ENCODE results near the gene CRADD. TPM values are rescaled to one million over a fixed set of nuclear protein-coding genes. Genes with fewer than 3 reads are reported as not detected.

The CRADD gene
- total RNA-seq, 1 donor from 2014 or later = 18.8 TPM

DNA sequence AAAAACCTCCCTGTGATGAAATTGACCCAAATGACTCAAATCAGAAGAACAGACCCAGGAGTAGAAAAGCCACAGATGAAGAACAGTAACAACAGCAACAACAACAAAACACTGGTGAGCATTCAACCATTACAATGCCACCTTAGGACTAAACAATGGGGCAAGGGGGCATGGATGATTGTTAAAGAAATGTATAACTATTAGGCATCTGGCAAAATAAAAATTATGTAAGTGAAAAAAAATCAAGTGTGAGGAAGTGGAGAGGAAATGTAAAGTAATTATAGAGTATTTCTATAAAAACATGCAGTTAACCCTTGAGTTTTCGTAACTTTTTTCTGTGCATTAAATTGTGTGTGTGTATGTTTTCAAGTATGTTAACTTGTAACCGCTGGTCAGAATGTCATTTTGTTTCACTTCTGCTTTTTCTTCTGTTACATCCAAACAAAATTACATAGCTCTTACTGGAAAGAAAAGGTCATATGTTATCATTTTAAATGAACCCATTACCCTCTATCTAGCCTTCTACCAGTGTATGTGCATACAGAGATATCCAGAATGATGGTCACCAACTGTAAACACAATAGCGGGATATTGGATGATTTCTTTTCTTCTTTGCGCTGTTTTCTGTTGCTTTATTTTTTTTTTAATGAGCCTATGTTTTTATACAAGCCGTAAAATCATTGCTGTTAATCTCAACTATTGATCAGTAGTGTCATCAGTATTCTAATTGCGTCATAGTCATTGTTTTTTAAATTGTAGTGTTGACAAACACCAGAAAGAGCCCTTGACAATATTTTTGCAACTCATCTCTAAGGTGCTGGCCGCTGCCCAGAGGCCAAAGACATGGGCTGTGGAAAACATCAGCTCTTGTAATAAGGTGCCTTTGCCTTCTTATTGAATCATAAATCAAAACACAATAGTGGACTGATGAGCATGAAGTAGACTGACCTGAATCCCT lies 170.6 kb downstream of the CRADD start:
- TF ChIP-seq, protein P1, sequence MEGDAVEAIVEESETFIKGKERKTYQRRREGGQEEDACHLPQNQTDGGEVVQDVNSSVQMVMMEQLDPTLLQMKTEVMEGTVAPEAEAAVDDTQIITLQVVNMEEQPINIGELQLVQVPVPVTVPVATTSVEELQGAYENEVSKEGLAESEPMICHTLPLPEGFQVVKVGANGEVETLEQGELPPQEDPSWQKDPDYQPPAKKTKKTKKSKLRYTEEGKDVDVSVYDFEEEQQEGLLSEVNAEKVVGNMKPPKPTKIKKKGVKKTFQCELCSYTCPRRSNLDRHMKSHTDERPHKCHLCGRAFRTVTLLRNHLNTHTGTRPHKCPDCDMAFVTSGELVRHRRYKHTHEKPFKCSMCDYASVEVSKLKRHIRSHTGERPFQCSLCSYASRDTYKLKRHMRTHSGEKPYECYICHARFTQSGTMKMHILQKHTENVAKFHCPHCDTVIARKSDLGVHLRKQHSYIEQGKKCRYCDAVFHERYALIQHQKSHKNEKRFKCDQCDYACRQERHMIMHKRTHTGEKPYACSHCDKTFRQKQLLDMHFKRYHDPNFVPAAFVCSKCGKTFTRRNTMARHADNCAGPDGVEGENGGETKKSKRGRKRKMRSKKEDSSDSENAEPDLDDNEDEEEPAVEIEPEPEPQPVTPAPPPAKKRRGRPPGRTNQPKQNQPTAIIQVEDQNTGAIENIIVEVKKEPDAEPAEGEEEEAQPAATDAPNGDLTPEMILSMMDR (IDR thresholded peaks at IDR 0.05; ENCODE audit: partially characterized antibody, unreplicated experiment) = no peak
- Mint-ChIP-seq H3K27ac (ENCODE audit: unreplicated experiment) (no peak overlapping the region), H3K4me1 (ENCODE audit: low read depth, unreplicated experiment) (peaks cover 15% of the 10 kb centered on the region), H3K27me3 (ENCODE audit: unreplicated experiment) (peaks cover 4% of the 10 kb centered on the region), H3K36me3 (ENCODE audit: unreplicated experiment) (peaks cover 10% of the 10 kb centered on the region), H3K4me3 (ENCODE audit: unreplicated experiment) (no peak overlapping the region), H3K9me3 (ENCODE audit: unreplicated experiment) (no peaks in the 10 kb centered on the region)
- DNase-seq = no peak

DNA sequence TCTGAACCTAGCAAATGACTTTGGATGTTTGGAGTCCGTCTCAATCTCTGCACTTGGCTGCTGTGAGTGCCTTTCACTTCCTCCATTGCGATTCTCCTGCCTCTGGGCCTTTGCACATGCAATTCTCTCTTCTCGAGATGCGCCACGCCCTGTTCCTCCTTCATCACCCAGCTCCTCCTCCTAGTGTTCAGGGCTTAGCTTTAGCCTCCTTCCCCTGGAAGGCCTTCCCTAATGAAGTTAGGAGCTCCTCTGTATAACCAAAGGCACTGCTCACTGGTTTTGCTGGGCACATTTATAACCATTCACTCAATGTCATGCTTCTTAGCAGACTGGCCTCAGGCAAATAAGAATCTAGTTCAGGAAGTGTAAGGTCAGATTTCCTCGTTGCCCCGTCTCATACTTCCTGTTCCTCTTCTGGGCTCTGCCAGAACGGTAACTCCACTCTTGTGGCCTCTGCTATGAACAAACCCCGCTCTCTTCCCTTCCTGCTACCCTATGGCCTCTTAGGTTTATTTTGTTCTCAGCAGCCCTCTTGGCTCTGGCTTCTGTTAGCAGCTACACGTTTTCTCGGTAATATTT lies 171.4 kb downstream of the CRADD start:
- H3K9me3 Mint-ChIP-seq (ENCODE audit: unreplicated experiment) = no peaks in the 10 kb centered on the region
- peaks cover 20% of the 10 kb centered on the region for H3K4me1 Mint-ChIP-seq (ENCODE audit: low read depth, unreplicated experiment)
- DNase-seq = no peak
- peaks cover 10% of the 10 kb centered on the region for H3K36me3 Mint-ChIP-seq (ENCODE audit: unreplicated experiment)
- TF ChIP-seq, protein P1 (IDR thresholded peaks at IDR 0.05; ENCODE audit: partially characterized antibody, unreplicated experiment) = no peak
- H3K4me3 Mint-ChIP-seq (ENCODE audit: unreplicated experiment) = no peak overlapping the region
- no peak overlapping the region for H3K27ac Mint-ChIP-seq (ENCODE audit: unreplicated experiment)
- H3K27me3 Mint-ChIP-seq (ENCODE audit: unreplicated experiment) = peaks cover 4% of the 10 kb centered on the region

DNA sequence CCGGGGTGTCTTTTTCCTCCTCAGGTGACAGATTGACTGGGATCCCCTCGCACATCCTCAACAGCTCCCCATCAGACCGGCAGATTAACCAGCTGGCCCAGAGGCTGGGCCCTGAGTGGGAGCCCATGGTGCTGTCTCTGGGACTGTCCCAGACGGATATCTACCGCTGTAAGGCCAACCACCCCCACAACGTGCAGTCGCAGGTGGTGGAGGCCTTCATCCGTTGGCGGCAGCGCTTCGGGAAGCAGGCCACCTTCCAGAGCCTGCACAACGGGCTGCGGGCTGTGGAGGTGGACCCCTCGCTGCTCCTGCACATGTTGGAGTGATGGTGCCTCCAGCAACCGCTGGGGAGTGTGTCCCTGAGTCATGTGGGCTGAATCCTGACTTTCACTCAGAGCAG lies 172.8 kb downstream of the CRADD start:
- TF ChIP-seq, protein P1 (IDR thresholded peaks at IDR 0.05; ENCODE audit: partially characterized antibody, unreplicated experiment) = no peak
- Mint-ChIP-seq H3K9me3 (ENCODE audit: unreplicated experiment) (peaks cover 1% of the 10 kb centered on the region), H3K4me1 (ENCODE audit: low read depth, unreplicated experiment) (peaks cover 19% of the 10 kb centered on the region), H3K36me3 (ENCODE audit: unreplicated experiment) (peaks cover 6% of the 10 kb centered on the region), H3K27ac (ENCODE audit: unreplicated experiment) (no peak overlapping the region), H3K27me3 (ENCODE audit: unreplicated experiment) (no peaks in the 10 kb centered on the region), H3K4me3 (ENCODE audit: unreplicated experiment) (no peak overlapping the region)
- no peak for DNase-seq

DNA sequence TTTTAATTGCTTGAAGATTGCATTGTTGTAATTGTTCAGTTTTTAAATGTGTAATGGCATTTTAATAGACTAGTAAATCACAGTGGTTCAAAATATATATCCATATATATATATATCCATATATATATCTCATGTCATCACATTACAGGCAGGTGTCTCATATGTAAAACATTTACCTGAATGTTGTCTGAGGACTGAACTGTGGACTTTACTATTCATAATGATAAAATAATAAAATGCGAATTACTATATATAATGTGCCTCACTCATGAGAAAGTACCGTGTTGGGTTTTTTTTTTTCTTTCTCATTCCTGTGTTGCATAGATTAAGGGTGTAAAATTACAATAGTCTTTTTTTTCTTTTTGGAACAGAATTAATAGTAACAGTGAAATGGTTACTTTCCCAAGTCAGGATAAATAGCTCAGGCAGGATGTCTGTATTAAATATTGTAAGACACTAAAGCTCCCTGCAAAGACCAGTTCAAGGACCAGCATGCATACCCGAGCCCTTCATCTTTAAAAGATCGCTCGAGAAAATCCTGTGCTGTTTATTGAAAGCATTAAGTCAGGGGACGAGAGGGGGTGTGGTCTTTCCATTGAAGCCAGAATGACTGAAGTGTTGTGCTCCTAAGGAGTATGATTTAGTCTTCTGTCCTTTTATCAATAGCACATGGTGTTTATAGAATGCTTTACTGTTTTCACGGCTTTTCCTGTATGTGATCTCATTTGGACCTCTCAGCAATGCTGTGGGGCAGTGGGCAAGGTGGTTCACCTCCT lies 173.5 kb downstream of the CRADD start:
- Mint-ChIP-seq H3K4me1 (ENCODE audit: low read depth, unreplicated experiment) (peaks cover 19% of the 10 kb centered on the region), H3K36me3 (ENCODE audit: unreplicated experiment) (peaks cover 6% of the 10 kb centered on the region), H3K9me3 (ENCODE audit: unreplicated experiment) (peaks cover 1% of the 10 kb centered on the region), H3K4me3 (ENCODE audit: unreplicated experiment) (no peak overlapping the region), H3K27ac (ENCODE audit: unreplicated experiment) (no peak overlapping the region), H3K27me3 (ENCODE audit: unreplicated experiment) (no peaks in the 10 kb centered on the region)
- DNase-seq = no peak
- TF ChIP-seq, protein P1 (IDR thresholded peaks at IDR 0.05; ENCODE audit: partially characterized antibody, unreplicated experiment) = no peak
